MM.1S (cell line): Measurements from ENCODE around the gene HS1BP3.

Experiments
- DNase-seq: peaks from one replicate; pipeline ENCODE4 v3.0.0-alpha.2; 2015
- H2AFZ ChIP-seq: fragments of 300-600 bp; sonication (generic); 2 replicates; pipeline ENCODE4 v1.6.0; 2016; ENCODE audit warnings: antibody characterized with exemption, low read length
- H3F3A ChIP-seq: fragments of 300-600 bp; sonication (generic); 2 replicates; pipeline ENCODE4 v1.6.1; 2016; ENCODE audit warnings: mild to moderate bottlenecking, antibody characterized with exemption, low read length, moderate library complexity, mixed read lengths; ENCODE audit not compliant: insufficient read depth
- H3K27ac ChIP-seq: fragments of 300-600 bp; sonication (generic); 2 replicates; pipeline ENCODE4 v1.5.1; 2016; ENCODE audit warnings: mild to moderate bottlenecking, low read length
- H3K27me3 ChIP-seq: fragments of 300-600 bp; sonication (generic); replicated peaks from 2 replicates; pipeline ENCODE4 v1.6.0; 2016; ENCODE audit warnings: low read length; ENCODE audit not compliant: insufficient read depth
- H3K36me3 ChIP-seq: fragments of 300-600 bp; sonication (generic); replicated peaks from 2 replicates; pipeline ENCODE4 v1.6.1; 2016; ENCODE audit warnings: mild to moderate bottlenecking, low read length, mixed read lengths; ENCODE audit not compliant: insufficient read depth
- H3K4me1 ChIP-seq: fragments of 300-600 bp; sonication (generic); 2 replicates; pipeline ENCODE4 v1.6.1; 2016; ENCODE audit warnings: low read length, mixed read lengths
- H3K4me2 ChIP-seq: fragments of 300-600 bp; sonication (generic); 2 replicates; pipeline ENCODE4 v1.6.0; 2016; ENCODE audit warnings: low read depth, low read length
- H3K4me3 ChIP-seq: fragments of 300-600 bp; sonication (generic); 2 replicates; pipeline ENCODE4 v1.5.1; 2016; ENCODE audit warnings: low read length, mixed read lengths
- H3K79me2 ChIP-seq: fragments of 300-600 bp; sonication (generic); 2 replicates; pipeline ENCODE4 v1.6.1; 2016; ENCODE audit warnings: mixed run types, low read length, mixed read lengths
- H3K9ac ChIP-seq: fragments of 300-600 bp; sonication (generic); 2 replicates; pipeline ENCODE4 v1.6.1; 2016; ENCODE audit warnings: low read length, mixed read lengths
- H3K9me2 ChIP-seq: fragments of 300-600 bp; sonication (generic); replicated peaks from 2 replicates; pipeline ENCODE4 v1.6.1; 2016; ENCODE audit warnings: mild to moderate bottlenecking, low read length, mixed read lengths; ENCODE audit not compliant: insufficient read depth
- H3K9me3 ChIP-seq: fragments of 300-600 bp; sonication (generic); replicated peaks from 2 replicates; pipeline ENCODE4 v1.6.1; 2016; ENCODE audit warnings: mild to moderate bottlenecking, low read length, mixed read lengths; ENCODE audit not compliant: insufficient read depth
- H4K20me1 ChIP-seq: fragments of 300-600 bp; sonication (generic); 2 replicates; pipeline ENCODE4 v1.6.1; 2016; ENCODE audit warnings: mild to moderate bottlenecking, low read length, moderate library complexity, mixed read lengths; ENCODE audit not compliant: insufficient read depth
- EZH2 ChIP-seq: fragments of 300-600 bp; sonication (generic); optimal IDR thresholded peaks from 2 replicates; pipeline ENCODE3; 2017; ENCODE audit warnings: low read depth, mild to moderate bottlenecking, antibody characterized with exemption, low read length, mixed read lengths
- EZH2phosphoT487 ChIP-seq: fragments of 300-600 bp; sonication (generic); IDR thresholded peaks from 2 replicates; pipeline ENCODE4 v1.6.1; 2018; ENCODE audit warnings: antibody characterized with exemption, low read length
- TF ChIP-seq, protein P1 (sequence below): fragments of 300-600 bp; sonication (generic); IDR thresholded peaks from 2 replicates; pipeline ENCODE4 v1.5.1; 2016; ENCODE audit warnings: antibody characterized with exemption, low read length, mixed read lengths

Gene HS1BP3

DNA sequence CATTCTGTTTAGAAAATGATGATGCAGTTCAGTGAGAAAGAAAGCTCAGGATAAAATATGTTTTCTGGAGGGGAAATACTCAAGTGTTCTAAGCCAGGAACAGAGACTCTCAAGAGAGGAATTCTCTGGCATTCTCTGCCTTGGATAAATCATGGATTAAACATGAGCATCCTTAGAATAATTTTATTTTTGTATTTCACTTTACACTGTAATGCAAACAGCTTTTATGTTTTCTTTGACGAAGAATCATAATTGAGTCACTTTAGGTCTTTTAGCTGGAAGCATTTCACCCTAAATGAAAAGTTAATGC, 27.1 kb upstream of the HS1BP3 start:
- H3K27ac ChIP-seq = peak overlapping the region; percentile 93
- no peaks in the 10 kb centered on the region for H3K27me3 ChIP-seq
- H2AFZ ChIP-seq = peak overlapping the region; percentile 48
- peak overlapping the region; percentile 35 for H3K4me3 ChIP-seq
- H3K36me3 ChIP-seq = no peaks in the 10 kb centered on the region
- no peaks in the 10 kb centered on the region for H3K9me2 ChIP-seq
- H3K9me3 ChIP-seq = no peaks in the 10 kb centered on the region
- H4K20me1 ChIP-seq = no peaks in the 10 kb centered on the region
- peaks cover 42% of the 10 kb centered on the region for H3F3A ChIP-seq
- no peak for DNase-seq
- peak overlapping the region; percentile 80 for H3K4me2 ChIP-seq
- no peak for TF ChIP-seq EZH2
- TF ChIP-seq, protein P1, sequence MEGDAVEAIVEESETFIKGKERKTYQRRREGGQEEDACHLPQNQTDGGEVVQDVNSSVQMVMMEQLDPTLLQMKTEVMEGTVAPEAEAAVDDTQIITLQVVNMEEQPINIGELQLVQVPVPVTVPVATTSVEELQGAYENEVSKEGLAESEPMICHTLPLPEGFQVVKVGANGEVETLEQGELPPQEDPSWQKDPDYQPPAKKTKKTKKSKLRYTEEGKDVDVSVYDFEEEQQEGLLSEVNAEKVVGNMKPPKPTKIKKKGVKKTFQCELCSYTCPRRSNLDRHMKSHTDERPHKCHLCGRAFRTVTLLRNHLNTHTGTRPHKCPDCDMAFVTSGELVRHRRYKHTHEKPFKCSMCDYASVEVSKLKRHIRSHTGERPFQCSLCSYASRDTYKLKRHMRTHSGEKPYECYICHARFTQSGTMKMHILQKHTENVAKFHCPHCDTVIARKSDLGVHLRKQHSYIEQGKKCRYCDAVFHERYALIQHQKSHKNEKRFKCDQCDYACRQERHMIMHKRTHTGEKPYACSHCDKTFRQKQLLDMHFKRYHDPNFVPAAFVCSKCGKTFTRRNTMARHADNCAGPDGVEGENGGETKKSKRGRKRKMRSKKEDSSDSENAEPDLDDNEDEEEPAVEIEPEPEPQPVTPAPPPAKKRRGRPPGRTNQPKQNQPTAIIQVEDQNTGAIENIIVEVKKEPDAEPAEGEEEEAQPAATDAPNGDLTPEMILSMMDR = no peak
- TF ChIP-seq EZH2phosphoT487 = no peak
- H3K4me1 ChIP-seq = peaks cover 56% of the 10 kb centered on the region
- H3K9ac ChIP-seq = peak overlapping the region; percentile 56; the same call in 1 of the 2 replicates
- no peaks in the 10 kb centered on the region for H3K79me2 ChIP-seq

DNA sequence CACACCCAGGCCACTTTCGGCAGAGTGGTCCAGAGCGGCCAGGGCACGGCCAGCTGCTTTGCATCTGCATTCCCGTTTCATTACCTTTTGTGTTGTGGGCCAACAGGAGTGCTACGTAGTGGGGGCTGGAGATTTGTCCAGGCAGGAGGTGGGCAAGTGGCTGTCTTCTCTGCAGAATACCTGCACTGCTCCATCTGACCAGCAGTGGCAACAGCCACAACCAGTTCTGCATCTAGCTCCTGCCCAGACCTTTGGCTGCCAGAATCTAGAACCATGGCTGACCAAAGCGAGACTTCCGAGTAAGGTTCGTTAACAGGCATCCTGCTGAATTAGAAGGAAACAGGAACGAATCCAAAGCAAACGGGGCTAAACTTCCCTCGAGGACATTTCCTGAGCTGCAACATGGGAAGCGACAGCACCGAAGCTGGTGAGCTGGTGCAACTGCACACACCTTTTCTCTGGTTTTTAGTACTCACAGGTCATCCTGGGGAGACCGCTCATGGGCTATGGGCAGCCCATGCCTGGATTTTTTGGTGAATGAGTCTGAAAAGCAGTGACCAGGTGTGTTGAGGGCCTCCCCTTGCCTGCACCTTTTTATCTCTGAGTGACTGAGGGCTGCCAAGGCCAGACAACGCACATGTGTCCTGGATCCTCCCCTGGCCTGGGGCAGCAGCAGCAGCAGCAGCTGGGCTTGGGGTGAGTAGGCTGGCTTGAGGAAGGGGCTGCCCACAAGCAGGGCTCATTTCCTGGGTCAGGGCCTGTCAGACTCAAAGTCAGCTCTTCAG, 26.6 kb upstream of the HS1BP3 start:
- Histone ChIP-seq H2AFZ (peak overlapping the region; percentile 48), H3F3A (peaks cover 42% of the 10 kb centered on the region), H3K27me3 (no peaks in the 10 kb centered on the region), H3K4me2 (peak overlapping the region; percentile 80), H3K9me3 (no peaks in the 10 kb centered on the region), H4K20me1 (no peaks in the 10 kb centered on the region), H3K27ac (peak overlapping the region; percentile 93), H3K4me1 (peaks cover 54% of the 10 kb centered on the region), H3K9me2 (no peaks in the 10 kb centered on the region), H3K36me3 (no peaks in the 10 kb centered on the region), H3K4me3 (peak overlapping the region; percentile 35), H3K9ac (peak overlapping the region; percentile 56), H3K79me2 (no peaks in the 10 kb centered on the region)
- no peak for TF ChIP-seq EZH2phosphoT487
- TF ChIP-seq, protein P1 = peak; percentile 87
- TF ChIP-seq EZH2 = no peak
- peak; percentile 61 for DNase-seq

DNA sequence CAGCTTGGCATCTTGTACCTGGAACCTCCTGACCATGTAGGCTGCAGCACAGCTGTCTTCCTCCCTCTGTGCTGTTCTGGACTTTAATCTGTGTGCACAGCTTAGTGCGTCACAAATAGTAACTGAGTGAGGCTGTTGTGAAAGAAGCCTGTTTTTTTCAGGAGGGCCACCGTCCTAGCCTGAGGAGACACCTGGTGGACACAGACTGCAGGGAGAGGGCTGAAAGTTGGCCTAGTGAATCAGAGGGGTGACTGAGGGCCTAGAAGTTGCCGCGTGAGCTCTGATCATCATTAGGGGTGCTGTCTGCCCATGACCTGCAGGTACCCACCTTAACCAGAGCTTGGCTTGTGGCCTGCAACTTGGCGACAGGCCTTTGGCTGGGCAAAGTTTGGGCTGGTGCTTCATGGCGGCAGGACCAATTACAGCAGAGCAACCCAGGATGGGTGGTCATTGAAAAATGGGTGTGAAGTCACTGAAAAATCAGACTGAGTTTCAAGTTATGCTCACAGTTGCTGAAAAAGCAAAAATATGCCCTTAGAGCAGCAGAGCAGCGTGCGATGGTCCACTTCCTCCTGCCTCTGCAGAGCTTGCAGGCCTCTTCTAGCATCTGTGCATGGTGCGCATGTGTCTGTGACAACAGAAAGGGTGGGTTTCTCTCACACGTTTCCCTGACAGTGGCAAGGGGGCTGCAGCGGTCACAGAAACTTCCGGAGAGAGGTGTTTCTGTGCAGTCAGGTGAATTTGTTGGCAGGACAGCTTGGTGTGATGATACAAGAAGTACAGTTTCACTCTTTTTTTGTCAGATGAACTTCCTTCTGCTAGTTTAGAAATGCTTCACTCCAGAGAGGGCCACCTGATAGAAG, 25.7 kb upstream of the HS1BP3 start:
- H3K4me1 ChIP-seq = peaks cover 53% of the 10 kb centered on the region
- H4K20me1 ChIP-seq = no peaks in the 10 kb centered on the region
- H3K4me3 ChIP-seq = peak overlapping the region; percentile 35
- no peaks in the 10 kb centered on the region for H3K79me2 ChIP-seq
- H3K9me3 ChIP-seq = no peaks in the 10 kb centered on the region
- H3F3A ChIP-seq = peaks cover 42% of the 10 kb centered on the region
- peak; percentile 84 for DNase-seq
- H2AFZ ChIP-seq = peak overlapping the region; percentile 48
- H3K27ac ChIP-seq = peak overlapping the region; percentile 93
- peak overlapping the region; percentile 56 for H3K9ac ChIP-seq
- TF ChIP-seq EZH2 = no peak
- TF ChIP-seq, protein P1 = peak; percentile 69
- no peak for TF ChIP-seq EZH2phosphoT487
- H3K27me3 ChIP-seq = no peaks in the 10 kb centered on the region
- H3K36me3 ChIP-seq = no peaks in the 10 kb centered on the region
- H3K9me2 ChIP-seq = no peaks in the 10 kb centered on the region
- peak overlapping the region; percentile 80 for H3K4me2 ChIP-seq
